ENCODE measurements around the gene AMBP. TPM values are rescaled to one million over a fixed set of nuclear protein-coding genes. Genes with fewer than 3 reads are reported as not detected.

Gene AMBP
- total RNA-seq, 1 experiment from 2014 or later, result 0.22 TPM

DNA sequence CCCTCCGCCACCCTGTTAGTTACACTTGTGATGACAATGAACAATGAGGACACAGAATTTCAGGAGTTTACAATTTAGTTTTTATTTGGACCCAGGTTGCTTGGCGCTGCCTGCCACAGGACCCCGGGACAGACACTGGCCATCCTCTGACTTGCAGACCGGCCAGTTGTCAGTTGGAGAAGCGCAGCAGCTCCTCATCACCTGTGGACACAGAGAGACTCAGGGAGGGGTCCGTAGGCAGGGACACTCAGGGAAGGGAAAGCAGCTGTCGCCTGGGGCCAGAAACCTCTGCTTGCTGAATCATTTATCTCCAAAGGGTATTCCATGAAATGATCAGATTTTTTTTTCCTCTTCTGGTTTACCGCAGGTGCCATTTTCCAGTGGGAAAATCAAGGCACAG, 18.0 kb downstream of the AMBP start:
- ChIA-PET POLR2A (ENCODE audit: unreplicated experiment) (no interaction called here), CTCF (no interaction called here)
- Histone ChIP-seq H3K4me1 (ENCODE audit: insufficient read depth, low read length) (no peaks in the 10 kb centered on the region), H3K27ac (ENCODE audit: low read length) (no peak overlapping the region), H3K27me3 (ENCODE audit: low read length) (no peaks in the 10 kb centered on the region), H3K4me2 (ENCODE audit: low read length) (no peak overlapping the region), H4K20me1 (ENCODE audit: low read length) (no peaks in the 10 kb centered on the region), H3K9me2 (replicated peaks; ENCODE audit: low read length) (no peaks in the 10 kb centered on the region), H3K9me3 (ENCODE audit: low read length) (no peaks in the 10 kb centered on the region), H3K36me3 (ENCODE audit: low read depth, low read length) (no peaks in the 10 kb centered on the region), H2AFZ (ENCODE audit: low read length) (no peak overlapping the region), H3F3A (ENCODE audit: low read length, unreplicated experiment) (no peaks in the 10 kb centered on the region), H3K4me3 (ENCODE audit: low read length) (no peak overlapping the region), H3K79me2 (ENCODE audit: low read length) (no peaks in the 10 kb centered on the region), H3K9ac (ENCODE audit: low read length) (no peak overlapping the region)
- DNase-seq (no peak), ATAC-seq (no peak)
- no TSS peak for BruUV-seq (replicated peaks)
- intact Hi-C loops (cut with micrococcal nuclease), result no loop called here
- TF ChIP-seq, protein P1, sequence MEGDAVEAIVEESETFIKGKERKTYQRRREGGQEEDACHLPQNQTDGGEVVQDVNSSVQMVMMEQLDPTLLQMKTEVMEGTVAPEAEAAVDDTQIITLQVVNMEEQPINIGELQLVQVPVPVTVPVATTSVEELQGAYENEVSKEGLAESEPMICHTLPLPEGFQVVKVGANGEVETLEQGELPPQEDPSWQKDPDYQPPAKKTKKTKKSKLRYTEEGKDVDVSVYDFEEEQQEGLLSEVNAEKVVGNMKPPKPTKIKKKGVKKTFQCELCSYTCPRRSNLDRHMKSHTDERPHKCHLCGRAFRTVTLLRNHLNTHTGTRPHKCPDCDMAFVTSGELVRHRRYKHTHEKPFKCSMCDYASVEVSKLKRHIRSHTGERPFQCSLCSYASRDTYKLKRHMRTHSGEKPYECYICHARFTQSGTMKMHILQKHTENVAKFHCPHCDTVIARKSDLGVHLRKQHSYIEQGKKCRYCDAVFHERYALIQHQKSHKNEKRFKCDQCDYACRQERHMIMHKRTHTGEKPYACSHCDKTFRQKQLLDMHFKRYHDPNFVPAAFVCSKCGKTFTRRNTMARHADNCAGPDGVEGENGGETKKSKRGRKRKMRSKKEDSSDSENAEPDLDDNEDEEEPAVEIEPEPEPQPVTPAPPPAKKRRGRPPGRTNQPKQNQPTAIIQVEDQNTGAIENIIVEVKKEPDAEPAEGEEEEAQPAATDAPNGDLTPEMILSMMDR (conservative IDR thresholded peaks at IDR 0.05; ENCODE audit: low read depth, low read length), result no peak
- TF ChIP-seq EZH2phosphoT487 (IDR thresholded peaks at IDR 0.05; ENCODE audit: borderline replicate concordance, low read length) (no peak), EZH2 (IDR thresholded peaks at IDR 0.05; ENCODE audit: low read length, unreplicated experiment) (no peak)

DNA sequence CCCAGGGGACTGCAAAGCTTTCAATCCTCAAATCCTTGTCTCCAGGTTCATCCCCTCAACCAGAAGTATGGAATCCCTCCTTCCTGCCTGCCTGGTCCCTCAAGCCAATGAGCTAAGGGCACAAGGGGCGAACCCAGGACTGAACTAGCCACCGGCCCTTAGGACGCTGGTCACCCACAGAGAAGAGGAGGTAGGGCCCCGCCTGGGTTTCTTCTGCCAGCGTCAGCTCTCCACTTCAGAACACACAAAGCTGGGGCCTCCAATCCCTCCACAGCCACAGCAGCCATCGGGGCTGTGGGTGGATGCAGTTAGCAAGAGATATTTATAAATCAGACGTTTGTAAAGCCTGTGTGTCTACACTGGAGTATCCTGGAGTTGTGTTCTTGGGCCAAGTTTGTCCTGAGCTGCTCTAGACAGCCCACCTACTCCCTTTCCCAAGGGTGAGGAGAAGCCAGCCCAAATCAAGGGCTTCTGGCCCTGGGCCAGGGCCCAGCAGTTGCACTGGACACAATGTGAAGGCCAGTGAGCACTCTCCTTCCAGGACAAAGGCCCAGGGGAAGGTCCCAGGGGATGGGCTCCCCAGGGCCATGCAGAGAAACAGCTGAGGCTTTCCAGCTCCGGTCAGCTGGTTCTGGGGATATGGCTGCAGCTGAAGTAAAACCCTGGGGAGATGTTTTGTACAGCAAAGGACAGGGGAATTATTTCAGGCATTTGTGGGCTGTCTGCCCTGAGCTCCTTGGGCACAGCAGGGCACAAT, 18.9 kb downstream of the AMBP start:
- H3F3A ChIP-seq (ENCODE audit: low read length, unreplicated experiment), result no peaks in the 10 kb centered on the region
- CTCF ChIA-PET, result no interaction called here
- no peaks in the 10 kb centered on the region for H3K9me3 ChIP-seq (ENCODE audit: low read length)
- TF ChIP-seq EZH2 (IDR thresholded peaks at IDR 0.05; ENCODE audit: low read length, unreplicated experiment) (no peak), EZH2phosphoT487 (IDR thresholded peaks at IDR 0.05; ENCODE audit: borderline replicate concordance, low read length) (no peak)
- TF ChIP-seq, protein P1 (conservative IDR thresholded peaks at IDR 0.05; ENCODE audit: low read depth, low read length), result no peak
- no peaks in the 10 kb centered on the region for H3K36me3 ChIP-seq (ENCODE audit: low read depth, low read length)
- POLR2A ChIA-PET (ENCODE audit: unreplicated experiment), result no interaction called here
- BruUV-seq (replicated peaks), result no TSS peak
- no peaks in the 10 kb centered on the region for H3K9me2 ChIP-seq (replicated peaks; ENCODE audit: low read length)
- H3K9ac ChIP-seq (ENCODE audit: low read length), result no peak overlapping the region
- no peak overlapping the region for H2AFZ ChIP-seq (ENCODE audit: low read length)
- H3K4me1 ChIP-seq (ENCODE audit: insufficient read depth, low read length), result no peaks in the 10 kb centered on the region
- ATAC-seq (no peak), DNase-seq (no peak)
- intact Hi-C loops (cut with micrococcal nuclease), result no loop called here
- H3K4me3 ChIP-seq (ENCODE audit: low read length), result no peak overlapping the region
- no peaks in the 10 kb centered on the region for H3K27me3 ChIP-seq (ENCODE audit: low read length)
- no peaks in the 10 kb centered on the region for H3K79me2 ChIP-seq (ENCODE audit: low read length)
- H3K4me2 ChIP-seq (ENCODE audit: low read length), result no peak overlapping the region
- H3K27ac ChIP-seq (ENCODE audit: low read length), result no peak overlapping the region
- H4K20me1 ChIP-seq (ENCODE audit: low read length), result no peaks in the 10 kb centered on the region

DNA sequence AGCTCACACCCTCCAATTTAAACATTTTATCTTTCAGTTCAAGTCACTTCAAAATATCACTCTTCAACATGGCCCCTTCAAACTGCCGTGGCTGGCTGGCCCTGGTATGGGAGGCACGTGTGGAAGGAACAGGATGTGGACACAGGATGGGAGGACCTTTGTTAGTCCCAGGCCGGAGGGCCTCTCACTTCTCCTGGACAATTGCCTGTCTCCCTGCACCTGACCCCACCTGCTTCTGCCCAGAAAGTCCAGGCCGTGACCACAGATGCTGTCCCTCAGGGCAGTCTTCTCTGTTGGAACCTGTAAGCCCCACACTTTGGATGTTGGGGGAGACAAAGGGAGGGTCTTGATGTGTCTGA, 19.4 kb downstream of the AMBP start:
- H3K4me3 ChIP-seq (ENCODE audit: low read length), result no peak overlapping the region
- POLR2A ChIA-PET (ENCODE audit: unreplicated experiment), result no interaction called here
- H3K9me3 ChIP-seq (ENCODE audit: low read length), result no peaks in the 10 kb centered on the region
- no peak for TF ChIP-seq EZH2 (IDR thresholded peaks at IDR 0.05; ENCODE audit: low read length, unreplicated experiment)
- TF ChIP-seq EZH2phosphoT487 (IDR thresholded peaks at IDR 0.05; ENCODE audit: borderline replicate concordance, low read length), result no peak
- TF ChIP-seq, protein P1 (conservative IDR thresholded peaks at IDR 0.05; ENCODE audit: low read depth, low read length), result no peak
- DNase-seq, result no peak
- no peak for ATAC-seq
- H3K4me2 ChIP-seq (ENCODE audit: low read length), result no peak overlapping the region
- H3K9ac ChIP-seq (ENCODE audit: low read length), result no peak overlapping the region
- no peaks in the 10 kb centered on the region for H3F3A ChIP-seq (ENCODE audit: low read length, unreplicated experiment)
- intact Hi-C loops (cut with micrococcal nuclease), result no loop called here
- no peaks in the 10 kb centered on the region for H3K27me3 ChIP-seq (ENCODE audit: low read length)
- no peak overlapping the region for H2AFZ ChIP-seq (ENCODE audit: low read length)
- H4K20me1 ChIP-seq (ENCODE audit: low read length), result no peaks in the 10 kb centered on the region
- H3K79me2 ChIP-seq (ENCODE audit: low read length), result no peaks in the 10 kb centered on the region
- BruUV-seq (replicated peaks), result no TSS peak
- CTCF ChIA-PET, result no interaction called here
- H3K27ac ChIP-seq (ENCODE audit: low read length), result no peak overlapping the region
- H3K4me1 ChIP-seq (ENCODE audit: insufficient read depth, low read length), result no peaks in the 10 kb centered on the region
- H3K36me3 ChIP-seq (ENCODE audit: low read depth, low read length), result no peaks in the 10 kb centered on the region
- no peaks in the 10 kb centered on the region for H3K9me2 ChIP-seq (replicated peaks; ENCODE audit: low read length)

All from PC-3 (cell line).